ENCODE measurements around the gene ISG15. TPM values are rescaled to one million over a fixed set of nuclear protein-coding genes. Genes with fewer than 3 reads are reported as not detected.
"Not testable (repeated sequence)": the region's sequence is repeated elsewhere in the genome, so short reads cannot be mapped to it uniquely, and the experiment has no call there.

The ISG15 gene
- total RNA-seq, 1 donor from 2014 or later: 92.3 TPM

DNA sequence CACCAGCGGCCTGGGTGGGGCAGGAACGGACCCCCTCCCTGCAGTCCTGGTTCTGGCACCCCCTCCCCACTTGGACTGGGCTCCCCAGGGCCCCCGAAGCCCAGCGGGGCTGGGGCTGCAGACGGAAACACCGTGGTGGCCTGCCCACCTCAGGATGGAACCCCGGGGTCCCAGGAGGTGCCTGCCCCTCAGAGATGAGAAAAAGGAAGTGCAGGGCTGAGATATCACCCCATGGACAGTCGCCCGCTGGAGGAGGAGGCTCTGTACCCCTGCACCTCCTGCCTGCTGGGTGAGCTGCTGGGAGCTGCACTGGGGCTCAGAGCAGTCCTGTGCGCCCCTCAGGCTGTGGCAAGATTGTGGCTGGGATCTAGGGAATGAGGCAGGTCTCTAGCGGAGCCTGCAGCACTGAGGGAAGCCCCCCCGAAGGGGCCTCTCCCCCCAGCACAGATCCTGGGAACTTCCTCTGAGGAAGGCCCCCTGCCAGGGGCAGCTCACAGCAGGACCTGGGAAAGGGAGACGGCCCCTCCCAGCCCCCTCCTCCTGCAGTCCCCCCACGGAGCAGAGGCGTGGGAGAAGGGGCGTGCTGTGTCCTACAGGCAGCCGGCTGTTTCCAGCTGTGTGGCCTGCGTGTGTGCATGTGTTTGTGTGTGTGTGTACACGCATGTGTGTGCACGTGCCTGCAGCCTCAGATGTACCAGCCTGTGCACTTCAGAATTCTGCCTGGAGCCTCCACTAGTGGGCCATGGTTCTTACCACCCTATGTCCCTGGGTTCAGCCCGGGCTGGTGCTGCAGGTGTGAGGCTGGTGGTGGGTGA is 13.5 kb downstream of the ISG15 start:
- no peak for DNase-seq (ENCODE audit: low read depth in 2 of 2)

GRCh38 chr1:1027791-1028190 is 14.5 kb downstream of the ISG15 start:
- DNase-seq (ENCODE audit: low read depth in 2 of 2): no peak

- DNase-seq (ENCODE audit: low read depth in 2 of 2): not testable (repeated sequence)
These were observed 17.8 kb downstream of the ISG15 start for GRCh38 chr1:1030867-1031658.

- DNase-seq (ENCODE audit: low read depth in 2 of 2): no peak
These were observed 18.4 kb downstream of the ISG15 start for GRCh38 chr1:1031659-1032235.

GRCh38 chr1:1032424-1032823 is 19.1 kb downstream of the ISG15 start:
- DNase-seq (ENCODE audit: low read depth in 2 of 2): no peak

GRCh38 chr1:1033009-1033587 is 19.8 kb downstream of the ISG15 start:
- DNase-seq (ENCODE audit: low read depth in 2 of 2): peak in 1 of 2 donors; percentile 85

DNA sequence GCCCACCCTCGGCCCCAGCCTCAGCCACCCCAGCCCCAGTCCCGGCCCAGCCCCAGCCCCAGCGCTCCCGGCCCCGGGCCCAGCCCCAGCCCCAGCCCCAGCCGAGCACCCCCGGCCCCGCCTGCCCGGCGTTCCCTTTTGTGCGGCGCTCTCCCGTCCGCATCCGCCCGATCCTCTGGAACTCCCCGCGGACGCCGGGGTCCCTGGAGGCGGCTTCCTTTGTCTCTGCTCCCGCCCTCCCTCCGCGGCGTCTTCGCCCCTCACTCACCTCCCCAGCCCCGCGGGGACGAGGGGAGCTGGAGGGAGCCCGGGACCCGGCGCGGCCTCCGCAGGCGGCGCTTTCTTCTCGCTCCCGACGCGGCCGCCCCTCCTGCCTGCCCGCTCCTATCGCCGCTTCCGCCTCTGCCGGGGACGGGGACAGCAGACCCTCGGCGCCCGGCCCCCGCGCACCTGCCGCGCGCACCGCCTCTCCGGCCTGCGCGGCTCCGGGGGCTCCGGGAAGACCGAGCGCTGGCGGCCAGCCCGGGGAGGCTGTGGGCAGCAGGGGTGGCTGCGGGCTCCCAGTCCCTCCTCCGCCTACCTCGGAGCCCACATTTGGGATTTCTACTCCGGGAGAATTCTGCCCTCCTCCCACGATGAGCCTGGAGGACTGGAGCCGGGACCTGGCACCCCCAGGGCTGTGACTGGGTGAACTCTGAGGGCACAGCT is 20.6 kb downstream of the ISG15 start:
- DNase-seq (ENCODE audit: low read depth in 2 of 2): no peak

- no peak for DNase-seq (ENCODE audit: low read depth in 2 of 2)
These were observed 21.1 kb downstream of the ISG15 start for GRCh38 chr1:1034439-1034781.

- no peak for DNase-seq (ENCODE audit: low read depth in 2 of 2)
These were observed 22.1 kb downstream of the ISG15 start for GRCh38 chr1:1035291-1035943.

DNA sequence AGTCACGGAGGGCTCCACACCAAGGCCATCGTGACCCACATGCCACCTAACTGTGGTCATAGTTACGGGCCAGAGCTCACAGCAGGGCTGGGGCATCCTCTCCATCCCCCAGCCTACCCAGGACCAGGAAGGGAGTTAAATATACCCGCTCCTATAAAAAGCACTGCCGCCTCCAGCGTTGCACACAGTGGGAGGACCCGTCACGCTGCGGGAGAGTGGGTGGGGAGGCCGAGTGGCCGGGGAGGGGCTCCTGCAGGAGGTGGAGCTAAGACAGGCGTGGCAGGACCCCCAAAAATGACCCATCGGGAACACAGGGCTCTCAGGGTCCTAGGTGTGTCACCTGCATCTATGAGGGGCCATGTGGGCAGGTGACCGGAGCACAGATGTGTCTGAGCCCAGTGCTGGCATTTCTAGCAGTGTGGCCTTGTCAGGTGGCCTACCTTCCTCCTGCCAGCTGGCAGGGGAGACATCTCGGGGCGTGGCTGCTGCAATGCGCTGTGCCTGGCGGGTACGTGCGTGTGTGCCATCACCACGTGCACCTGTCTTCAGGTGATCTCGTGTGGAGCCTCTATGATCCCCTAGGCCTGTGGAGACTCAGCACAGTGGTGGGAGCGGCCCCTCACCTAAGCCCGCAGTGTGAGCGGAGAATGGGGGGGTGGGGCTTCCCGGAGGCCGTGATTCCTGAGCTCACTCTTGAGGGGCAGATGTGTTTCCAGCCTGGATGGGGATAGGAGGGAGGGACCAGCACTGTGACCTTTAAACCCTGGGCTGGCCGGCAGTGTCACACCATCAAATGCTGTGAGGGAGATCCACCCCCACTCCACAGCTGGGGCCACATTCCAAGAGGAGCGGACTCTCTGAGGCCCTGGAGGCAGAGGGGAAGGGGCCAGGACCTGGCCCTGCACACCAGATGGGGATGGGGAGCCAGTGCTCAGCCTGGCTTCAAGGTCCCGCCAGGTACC is 24.4 kb downstream of the ISG15 start:
- DNase-seq (ENCODE audit: low read depth in 2 of 2): no peak

DNA sequence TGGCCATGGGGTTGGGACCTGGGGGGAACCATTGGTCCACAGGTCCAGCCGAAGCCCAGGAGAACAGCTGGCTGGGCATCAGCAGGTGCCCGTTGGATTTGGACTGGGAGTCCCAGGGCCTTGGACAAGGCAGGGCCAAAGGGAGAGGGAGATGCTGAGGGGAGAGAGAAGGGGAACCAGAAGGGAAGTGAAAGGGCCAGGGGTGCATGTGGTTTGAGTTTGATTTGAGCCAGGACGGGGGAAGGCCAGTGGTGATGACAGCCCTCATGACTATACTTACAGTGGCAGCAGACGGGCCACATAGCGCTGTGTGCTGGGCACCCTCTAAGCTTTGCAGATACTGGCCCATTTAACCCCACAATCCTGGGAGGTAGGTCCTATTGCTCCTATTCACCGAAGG is 25.4 kb downstream of the ISG15 start:
- DNase-seq (ENCODE audit: low read depth in 2 of 2): no peak

DNA sequence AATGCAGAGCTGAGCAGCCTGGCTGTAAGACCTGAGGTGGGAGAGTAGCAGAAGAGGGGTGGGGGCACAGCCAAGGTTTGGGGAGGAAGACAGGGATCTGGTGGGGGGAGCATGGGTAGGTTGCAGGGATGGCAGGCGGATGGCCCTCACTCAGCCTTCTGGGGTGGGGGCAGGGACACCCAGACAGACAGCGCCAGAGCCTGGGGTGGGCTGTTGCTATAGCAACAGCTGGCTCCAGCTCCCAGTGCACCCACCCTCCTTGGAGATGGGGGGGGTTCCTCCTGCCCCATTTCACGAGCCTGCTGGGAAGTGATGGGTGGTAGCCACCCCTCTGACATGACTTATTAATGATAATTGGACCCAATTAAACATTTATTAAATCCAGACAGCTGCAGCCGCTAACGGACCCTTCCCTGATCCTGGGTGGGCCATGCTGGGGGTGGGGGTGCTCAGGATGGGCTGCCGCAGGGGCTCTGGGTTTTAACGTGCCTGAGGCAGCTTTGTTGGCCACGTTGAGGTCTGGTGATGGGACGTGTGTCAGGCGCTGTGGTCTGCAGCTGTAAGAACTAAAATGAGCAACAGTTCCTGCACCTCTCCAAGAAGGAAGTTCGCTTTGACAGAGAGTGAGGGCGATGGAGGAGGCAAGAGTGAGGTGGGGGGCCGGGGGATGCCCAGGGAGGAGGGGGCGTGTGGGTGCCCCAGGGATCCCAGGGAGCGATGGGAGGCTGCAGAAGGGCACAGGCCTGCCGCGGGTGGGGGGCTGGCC is 26.0 kb downstream of the ISG15 start:
- no peak for DNase-seq (ENCODE audit: low read depth in 2 of 2)

GRCh38 chr1:1040004-1040991 is 27.0 kb downstream of the ISG15 start:
- peak; percentile 64 to 93 for DNase-seq (ENCODE audit: low read depth in 2 of 2)

DNA sequence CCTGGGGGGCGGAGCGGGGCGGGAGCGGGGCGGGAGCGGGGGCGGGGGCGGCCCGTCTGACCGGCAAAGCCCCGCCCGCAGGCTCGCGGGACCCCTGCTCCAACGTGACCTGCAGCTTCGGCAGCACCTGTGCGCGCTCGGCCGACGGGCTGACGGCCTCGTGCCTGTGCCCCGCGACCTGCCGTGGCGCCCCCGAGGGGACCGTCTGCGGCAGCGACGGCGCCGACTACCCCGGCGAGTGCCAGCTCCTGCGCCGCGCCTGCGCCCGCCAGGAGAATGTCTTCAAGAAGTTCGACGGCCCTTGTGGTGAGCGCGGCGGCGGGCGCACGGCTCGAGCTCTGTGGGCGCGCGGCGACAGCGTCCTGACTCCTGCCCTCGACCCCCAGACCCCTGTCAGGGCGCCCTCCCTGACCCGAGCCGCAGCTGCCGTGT is 27.8 kb downstream of the ISG15 start:
- no peak for DNase-seq (ENCODE audit: low read depth in 2 of 2)

GRCh38 chr1:1041873-1042272 is 28.6 kb downstream of the ISG15 start:
- DNase-seq (ENCODE audit: low read depth in 2 of 2): no peak

- DNase-seq (ENCODE audit: low read depth in 2 of 2): no peak
These were observed 29.5 kb downstream of the ISG15 start for GRCh38 chr1:1042835-1043234.

DNA sequence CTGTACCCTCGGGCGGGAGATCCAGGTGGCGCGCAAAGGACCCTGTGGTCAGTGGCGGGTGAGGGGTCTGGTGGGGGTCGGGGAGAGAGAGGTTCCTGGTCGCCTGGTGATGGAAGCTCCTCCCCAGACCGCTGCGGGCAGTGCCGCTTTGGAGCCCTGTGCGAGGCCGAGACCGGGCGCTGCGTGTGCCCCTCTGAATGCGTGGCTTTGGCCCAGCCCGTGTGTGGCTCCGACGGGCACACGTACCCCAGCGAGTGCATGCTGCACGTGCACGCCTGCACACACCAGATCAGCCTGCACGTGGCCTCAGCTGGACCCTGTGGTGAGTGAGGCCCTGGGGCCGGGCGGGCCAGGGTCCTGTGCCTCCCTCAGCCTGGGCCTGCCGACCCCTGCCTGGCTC is 30.1 kb downstream of the ISG15 start:
- DNase-seq (ENCODE audit: low read depth in 2 of 2): no peak

- no peak for DNase-seq (ENCODE audit: low read depth in 2 of 2)
These were observed 30.6 kb downstream of the ISG15 start for GRCh38 chr1:1043921-1044320.
